SK-N-SH (cell line): ENCODE data around the gene PIK3CA. TPM values are rescaled to one million over a fixed set of nuclear protein-coding genes. Genes with fewer than 3 reads are reported as not detected.

Experiments used
- CTCF ChIA-PET: fragments of 300-600, 350-600 bp; formaldehyde crosslinking; extraction: SDS; loops from one replicate; lab custom pipeline; 2021; lab: Yijun Ruan, JAX
- POLR2A ChIA-PET: fragments of 350-600 bp; sonication (Branson Sonifier 250); formaldehyde crosslinking; extraction: SDS; loops from one replicate; lab custom pipeline; 2020; ENCODE audit warnings: antibody characterized with exemption, inconsistent platforms; lab: Yijun Ruan, JAX
- DNase-seq: peaks from one replicate; pipeline ENCODE4 v3.0.0; 2012
- H2AFZ ChIP-seq: fragments of 200-600 bp; sonication (generic); 2 replicates; pipeline ENCODE4 v1.8.1; 2016; ENCODE audit warnings: antibody characterized with exemption, mild to moderate bottlenecking, low read depth
- H3F3A ChIP-seq: fragments of 200-600 bp; sonication (generic); replicated peaks from 2 replicates; pipeline ENCODE3; 2016; ENCODE audit warnings: antibody characterized with exemption, mild to moderate bottlenecking; ENCODE audit not compliant: insufficient read depth
- H3K27ac ChIP-seq, 2 experiments: fragments of 200-500 bp in 1 of 2; fragments of 200-600 bp in 1 of 2; sonication (Bioruptor generic) in 1 of 2; sonication (generic), shearing (Covaris generic) in 1 of 2; 2 replicates each; pipeline versions ENCODE4 v1.5.1 to v1.6.1; 2014 to 2016; ENCODE audit warnings: low read depth in 2 of 2, inconsistent platforms in 1 of 2, low read length in 1 of 2, mild to moderate bottlenecking in 1 of 2, mixed read lengths in 1 of 2
- H3K27me3 ChIP-seq: fragments of 200-600 bp; sonication (generic), shearing (Covaris generic); 2 replicates; pipeline ENCODE4 v1.6.1; 2016; ENCODE audit warnings: mixed run types; ENCODE audit not compliant: insufficient read depth
- H3K36me3 ChIP-seq, 2 experiments: fragments of 200-500 bp in 1 of 2; fragments of 200-600 bp in 1 of 2; sonication (Bioruptor generic) in 1 of 2; sonication (generic) in 1 of 2; replicated peaks in 1 of 2; 2 replicates each; pipeline versions ENCODE3 to v1.5.1; 2014 to 2016; ENCODE audit warnings: low read length in 1 of 2, mild to moderate bottlenecking in 1 of 2; ENCODE audit not compliant: insufficient read depth in 2 of 2, control insufficient read depth in 1 of 2
- H3K4me1 ChIP-seq, 2 experiments: fragments of 200-500 bp in 1 of 2; fragments of 200-600 bp in 1 of 2; sonication (Bioruptor generic) in 1 of 2; sonication (generic), shearing (Covaris generic) in 1 of 2; 2 replicates each; pipeline versions ENCODE4 v1.5.1 to v1.6.1; 2014 to 2016; ENCODE audit warnings: low read depth in 1 of 2, low read length in 1 of 2, mixed run types in 1 of 2; ENCODE audit not compliant: insufficient read depth in 2 of 2, control insufficient read depth in 1 of 2
- H3K4me2 ChIP-seq: fragments of 200-600 bp; sonication (generic), shearing (Covaris generic); 2 replicates; pipeline ENCODE4 v1.6.1; 2017; ENCODE audit warnings: mixed run types
- H3K4me3 ChIP-seq, 2 experiments: fragments of 200-500 bp in 1 of 2; fragments of 200-600 bp in 1 of 2; sonication (Bioruptor generic) in 1 of 2; sonication (generic), shearing (Covaris generic) in 1 of 2; 2 replicates each; pipeline versions ENCODE4 v1.5.1 to v1.8.1; 2014 to 2016; ENCODE audit warnings: low read depth in 2 of 2, inconsistent platforms in 1 of 2, low read length in 1 of 2, mild to moderate bottlenecking in 1 of 2, mixed read lengths in 1 of 2, moderate library complexity in 1 of 2
- H3K79me2 ChIP-seq: fragments of 200-600 bp; sonication (generic); 2 replicates; pipeline ENCODE4 v1.8.1; 2017; ENCODE audit warnings: mild to moderate bottlenecking; ENCODE audit not compliant: insufficient read depth
- H3K9ac ChIP-seq: fragments of 200-600 bp; sonication (generic); 2 replicates; pipeline ENCODE4 v1.6.1; 2017; ENCODE audit warnings: mixed run types
- H3K9me2 ChIP-seq: fragments of 200-600 bp; sonication (generic); 2 replicates; pipeline ENCODE4 v1.6.1; 2017; ENCODE audit warnings: mixed run types
- H3K9me3 ChIP-seq: fragments of 200-600 bp; sonication (generic); 2 replicates; pipeline ENCODE4 v1.6.1; 2017; ENCODE audit warnings: mixed run types, mild to moderate bottlenecking, moderate library complexity
- H4K20me1 ChIP-seq: fragments of 200-600 bp; sonication (generic); 2 replicates; pipeline ENCODE4 v1.6.1; 2017; ENCODE audit warnings: mild to moderate bottlenecking, mixed run types; ENCODE audit not compliant: insufficient read depth
- CHD2 ChIP-seq: fragments of 150-350 bp; IDR thresholded peaks from 2 replicates; pipeline ENCODE4 v1.6.1; 2018; ENCODE audit warnings: low read length; ENCODE audit not compliant: partially characterized antibody
- GATA2 ChIP-seq: sonication (generic); formaldehyde crosslinking; IDR thresholded peaks from 2 replicates; pipeline ENCODE4 v1.5.0; 2020; ENCODE audit warnings: mild to moderate bottlenecking, missing genetic modification reagents
- MEF2A ChIP-seq: IDR thresholded peaks from 2 replicates; pipeline ENCODE4 v1.4.0; 2012; ENCODE audit warnings: low read depth, borderline replicate concordance
- NFIC ChIP-seq: IDR thresholded peaks from 2 replicates; pipeline ENCODE4 v1.4.0; 2012; ENCODE audit warnings: borderline replicate concordance
- RCOR1 ChIP-seq: fragments of 150-350 bp; IDR thresholded peaks from 2 replicates; pipeline ENCODE4 v1.6.1; 2017; ENCODE audit warnings: antibody characterized with exemption, low read length
- REST ChIP-seq: IDR thresholded peaks from 2 replicates; pipeline ENCODE4 v1.6.1; 2012; ENCODE audit warnings: mild to moderate bottlenecking, low read depth, low read length, moderate library complexity
- RFX5 ChIP-seq: IDR thresholded peaks from 2 replicates; pipeline ENCODE4 v1.6.1; 2012; ENCODE audit warnings: mild to moderate bottlenecking, improper control_type of control experiment, low read length
- RXRA ChIP-seq: IDR thresholded peaks from 2 replicates; pipeline ENCODE4 v1.4.0; 2012; ENCODE audit warnings: low read depth, mild to moderate bottlenecking, borderline replicate concordance
- SIN3A ChIP-seq: IDR thresholded peaks from 2 replicates; pipeline ENCODE4 v1.6.1; 2012; ENCODE audit warnings: low read depth, mild to moderate bottlenecking, low read length, moderate library complexity, borderline replicate concordance
- USF1 ChIP-seq: IDR thresholded peaks from 2 replicates; pipeline ENCODE4 v1.4.0; 2012; ENCODE audit warnings: low read depth, borderline replicate concordance
- YY1 ChIP-seq: IDR thresholded peaks from 2 replicates; pipeline ENCODE4 v1.4.0; 2012; ENCODE audit warnings: low read depth, mild to moderate bottlenecking
- WGBS: methylation state at CpG from one replicate; pipeline ENCODE4 v1.1.6; 2017; ENCODE audit warnings: low lambda C conversion rate; 5-methylcytosine and 5-hydroxymethylcytosine counted together
- polyA plus RNA-seq, 3 experiments: library from polyadenylated mRNA; depleted of rRNA; stranded (reverse); fragments of >200 nt; gene quantifications; 2 replicates each; pipeline ENCODE4 v1.2.3, GENCODE V29; 2012
- TF ChIP-seq, protein P1 (sequence below): fragments of 200-600 bp; sonication (generic); IDR thresholded peaks from 2 replicates; pipeline ENCODE4 v1.6.1; 2017; ENCODE audit warnings: antibody characterized with exemption, mild to moderate bottlenecking, moderate library complexity

Gene PIK3CA
- polyA plus RNA-seq, 1 of the 3 experiments (the other 2 are of a cell fraction): 3.2 TPM

- no peaks in the 10 kb centered on the region for H3K27me3 ChIP-seq
- H3K9me3 ChIP-seq: peaks cover 4% of the 10 kb centered on the region; the same call in 1 of the 2 replicates
- POLR2A ChIA-PET: no interaction called here
- peaks cover 19% of the 10 kb centered on the region for H3F3A ChIP-seq
- no peak for TF ChIP-seq RCOR1
- TF ChIP-seq SIN3A: no peak
- no peak for TF ChIP-seq NFIC
- TF ChIP-seq RFX5: no peak
- TF ChIP-seq, protein P1, sequence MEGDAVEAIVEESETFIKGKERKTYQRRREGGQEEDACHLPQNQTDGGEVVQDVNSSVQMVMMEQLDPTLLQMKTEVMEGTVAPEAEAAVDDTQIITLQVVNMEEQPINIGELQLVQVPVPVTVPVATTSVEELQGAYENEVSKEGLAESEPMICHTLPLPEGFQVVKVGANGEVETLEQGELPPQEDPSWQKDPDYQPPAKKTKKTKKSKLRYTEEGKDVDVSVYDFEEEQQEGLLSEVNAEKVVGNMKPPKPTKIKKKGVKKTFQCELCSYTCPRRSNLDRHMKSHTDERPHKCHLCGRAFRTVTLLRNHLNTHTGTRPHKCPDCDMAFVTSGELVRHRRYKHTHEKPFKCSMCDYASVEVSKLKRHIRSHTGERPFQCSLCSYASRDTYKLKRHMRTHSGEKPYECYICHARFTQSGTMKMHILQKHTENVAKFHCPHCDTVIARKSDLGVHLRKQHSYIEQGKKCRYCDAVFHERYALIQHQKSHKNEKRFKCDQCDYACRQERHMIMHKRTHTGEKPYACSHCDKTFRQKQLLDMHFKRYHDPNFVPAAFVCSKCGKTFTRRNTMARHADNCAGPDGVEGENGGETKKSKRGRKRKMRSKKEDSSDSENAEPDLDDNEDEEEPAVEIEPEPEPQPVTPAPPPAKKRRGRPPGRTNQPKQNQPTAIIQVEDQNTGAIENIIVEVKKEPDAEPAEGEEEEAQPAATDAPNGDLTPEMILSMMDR: no peak
- no peak for TF ChIP-seq RXRA
- no peak for TF ChIP-seq CHD2
- TF ChIP-seq USF1: no peak
- no peak for TF ChIP-seq GATA2 (CRISPR knock-in tag)
- TF ChIP-seq MEF2A: no peak
- TF ChIP-seq YY1: no peak
- TF ChIP-seq REST: no peak
- TF ChIP-seq, all 33 proteins: peak for 0
- DNase-seq: no peak
- CTCF ChIA-PET: interaction anchor here (0.6 to 4.0 kb wide), 21 partner anchors 10 to 215 kb away, joined by 3 to 32 read pairs (median 5); partner anchors contain the start of gene PIK3CA
- no peaks in the 10 kb centered on the region for H3K79me2 ChIP-seq
- H3K27ac ChIP-seq: no peak overlapping the region
- H3K4me1 ChIP-seq: no peaks in the 10 kb centered on the region; a peak in 1 of 4 replicates
- H3K4me3 ChIP-seq: no peak overlapping the region
- H3K9me2 ChIP-seq: no peaks in the 10 kb centered on the region
- H2AFZ ChIP-seq: no peak overlapping the region
- no peak overlapping the region for H3K9ac ChIP-seq
- H3K36me3 ChIP-seq: no peaks in the 10 kb centered on the region
- H4K20me1 ChIP-seq: no peaks in the 10 kb centered on the region
- no peak overlapping the region for H3K4me2 ChIP-seq
- 11% methylated on average over 1 of the region's 1 CpG for WGBS
Observed at GRCh38 chr3:179105881-179106280, 42.3 kb upstream of the PIK3CA start.
